Measurements from ENCODE around the gene ADAM8. TPM values are rescaled to one million over a fixed set of nuclear protein-coding genes. Genes with fewer than 3 reads are reported as not detected.
"Not testable (repeated sequence)": the region's sequence is repeated elsewhere in the genome, so short reads cannot be mapped to it uniquely, and the experiment has no call there.

Gene ADAM8
- total and polyA plus RNA-seq, 2 of the 4 experiments (the other 2 are of a cell fraction), result under 0.01 to 0.74 TPM

DNA sequence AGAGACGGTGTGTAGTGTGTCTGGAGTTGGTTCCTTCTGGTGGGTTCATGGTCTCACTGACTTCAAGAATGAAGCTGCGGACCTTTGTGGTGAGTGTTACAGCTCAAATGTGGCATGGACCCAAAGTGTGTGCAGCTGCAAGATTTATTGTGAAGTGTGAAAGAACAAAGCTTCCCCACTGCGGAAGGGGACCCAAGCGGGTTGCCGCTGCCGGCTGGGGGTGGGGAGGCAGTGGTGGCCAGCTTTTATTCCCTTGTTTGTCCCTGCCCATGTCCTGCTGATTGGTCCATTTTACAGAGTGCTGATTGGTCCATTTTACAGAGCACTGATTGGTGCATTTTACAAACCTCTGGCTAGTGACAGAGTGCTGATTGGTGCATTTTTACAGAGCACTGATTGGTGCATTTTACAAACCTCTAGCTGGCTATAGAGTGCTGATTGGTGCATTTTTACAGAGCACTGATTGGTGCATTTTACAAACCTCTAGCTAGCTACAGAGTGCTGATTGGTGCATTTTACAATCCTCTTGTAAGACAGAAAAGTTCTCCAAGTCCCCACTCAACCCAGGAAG is 44.3 kb upstream of the ADAM8 start:
- H3K9ac ChIP-seq (ENCODE audit: low read depth, low read length); H3K4me2 ChIP-seq (ENCODE audit: low read depth, low read length); POLR2A ChIA-PET (ENCODE audit: unreplicated experiment); dilution Hi-C loops (cut with HindIII; ENCODE audit: low sequenced_read_pairs, unreplicated experiment); H3K36me3 ChIP-seq (ENCODE audit: control insufficient read depth, insufficient read depth, low read length); H2AFZ ChIP-seq (replicated peaks; ENCODE audit: low read length, poor library complexity); H3K14ac ChIP-seq (replicated peaks; ENCODE audit: low read depth, low read length); H2BK120ac ChIP-seq (ENCODE audit: low read depth, low read length); H4K20me1 ChIP-seq (ENCODE audit: insufficient read depth, low read length); ATAC-seq (ENCODE audit: low read depth); H4K91ac ChIP-seq (ENCODE audit: insufficient read depth, low read depth, low read length); H2AK9ac ChIP-seq (replicated peaks; ENCODE audit: low read depth, low read length, poor library complexity); H2BK20ac ChIP-seq (ENCODE audit: low read depth, low read length); H3K79me1 ChIP-seq (ENCODE audit: low read depth in 1 of 2, low read length in 2 of 2); H3K27me3 ChIP-seq (ENCODE audit: control insufficient read depth, insufficient read depth, low read length); DNase-seq; H2BK5ac ChIP-seq (ENCODE audit: low read depth, low read length, poor library complexity, severe bottlenecking); H3K4me1 ChIP-seq (ENCODE audit: control insufficient read depth, insufficient read depth, low read length); H3K27ac ChIP-seq (ENCODE audit: insufficient read depth, low read length); H3K4me3 ChIP-seq (ENCODE audit: insufficient read depth, low read depth, low read length); H4K8ac ChIP-seq (ENCODE audit: low read depth in 2 of 2, low read length in 2 of 2); BruUV-seq (replicated peaks); H2AK5ac ChIP-seq (ENCODE audit: low read depth, low read length); H2BK15ac ChIP-seq (ENCODE audit: low read depth, low read length); H4K5ac ChIP-seq (ENCODE audit: low read depth, low read length); H3K9me3 ChIP-seq (ENCODE audit: control insufficient read depth, insufficient read depth, low read length); H3K18ac ChIP-seq (ENCODE audit: low read depth, low read length); H3K9me1 ChIP-seq (ENCODE audit: insufficient read depth, low read length); H3K4ac ChIP-seq (ENCODE audit: low read depth, low read length); H3K23ac ChIP-seq (ENCODE audit: low read depth, low read length); H3K56ac ChIP-seq (ENCODE audit: extremely low read depth, insufficient read depth, low read length): not testable (repeated sequence)
- no CpG with 5 or more reads among the region's 6 CpGs for WGBS, 2 experiments (ENCODE audit: extremely low coverage in 2 of 2, insufficient read length in 1 of 2)
- TF ChIP-seq MAFK (IDR thresholded peaks at IDR 0.05; ENCODE audit: low read depth, low read length), result peak; percentile 51
- in situ Hi-C loops (cut with MboI; ENCODE audit: low sequenced_read_pairs) (loop anchor here (10.0 kb wide), 1 partner anchor 174 kb away; no protein-coding TSS in a partner anchor), intact Hi-C loops (cut with micrococcal nuclease) (loop anchor here (10.0 kb wide), 2 partner anchors 54 to 204 kb away; partner anchors contain the start of genes CYP2E1, ECHS1 and PAOX)
- CTCF ChIA-PET, result interaction anchor here (1.0 kb wide), 1 partner anchor 9 kb away, joined by 3 read pairs; no protein-coding TSS in a partner anchor
